Dermis microvascular lymphatic vessel endothelial cell (primary cell): ENCODE results near the gene ZNF474. TPM values are rescaled to one million over a fixed set of nuclear protein-coding genes. Genes with fewer than 3 reads are reported as not detected.

ENCODE experiments used
- DNase-seq, 2 donors: peaks; one replicate each; pipeline versions ENCODE4 v3.0.0 to v3.0.0-alpha.2; 2010; ENCODE audit warnings: low read depth in 2 of 2
- total RNA-seq: library from RNA; depleted of rRNA; stranded (reverse); fragments of >200 nt; gene quantifications from 2 replicates; pipeline ENCODE4 v1.2.1, GENCODE V29; 2014

The ZNF474 gene
- total RNA-seq, 1 donor from 2014 or later: under 0.01 TPM

- DNase-seq: no peak
Observed at GRCh38 chr5:122118356-122118948, 10.9 kb upstream of the ZNF474 start.

- DNase-seq: no peak
Observed at GRCh38 chr5:122119205-122119604, 10.1 kb upstream of the ZNF474 start.

GRCh38 chr5:122120493-122120892 lies 8.9 kb upstream of the ZNF474 start:
- no peak for DNase-seq

GRCh38 chr5:122120957-122121356 lies 8.4 kb upstream of the ZNF474 start:
- no peak for DNase-seq

GRCh38 chr5:122121479-122122465 lies 7.6 kb upstream of the ZNF474 start:
- no peak for DNase-seq

GRCh38 chr5:122124766-122125165 lies 4.6 kb upstream of the ZNF474 start:
- DNase-seq: no peak

GRCh38 chr5:122126177-122126755 lies 3.1 kb upstream of the ZNF474 start:
- no peak for DNase-seq

- DNase-seq: peak in 1 of 2 donors; percentile 3
Observed at GRCh38 chr5:122126756-122127321, 2.5 kb upstream of the ZNF474 start.

GRCh38 chr5:122130152-122130551 lies 806 bp downstream of the ZNF474 start:
- peak in 1 of 2 donors; percentile 2 for DNase-seq

- no peak for DNase-seq
Observed at GRCh38 chr5:122137702-122138101, 8.4 kb downstream of the ZNF474 start.

GRCh38 chr5:122138356-122138755 lies 9.0 kb downstream of the ZNF474 start:
- DNase-seq: no peak

GRCh38 chr5:122140900-122141299 lies 11.6 kb downstream of the ZNF474 start:
- DNase-seq: no peak

GRCh38 chr5:122141751-122142150 lies 12.4 kb downstream of the ZNF474 start:
- DNase-seq: no peak

- DNase-seq: no peak
Observed at GRCh38 chr5:122142480-122143164, 13.3 kb downstream of the ZNF474 start.

- DNase-seq: no peak
Observed at GRCh38 chr5:122144236-122144635, 14.9 kb downstream of the ZNF474 start.

GRCh38 chr5:122145906-122146305 lies 16.6 kb downstream of the ZNF474 start:
- DNase-seq: no peak

- no peak for DNase-seq
Observed at GRCh38 chr5:122149321-122150090, 20.2 kb downstream of the ZNF474 start.

- DNase-seq: no peak
Observed at GRCh38 chr5:122150215-122150614, 20.9 kb downstream of the ZNF474 start.

GRCh38 chr5:122151640-122152039 lies 22.3 kb downstream of the ZNF474 start:
- no peak for DNase-seq

- no peak for DNase-seq
Observed at GRCh38 chr5:122152266-122152900, 23.0 kb downstream of the ZNF474 start.
